Measurements from ENCODE around the gene PABPN1. TPM values are rescaled to one million over a fixed set of nuclear protein-coding genes. Genes with fewer than 3 reads are reported as not detected.

PABPN1 gene
- total and polyA plus RNA-seq, 11 donors, result 23.7 to 102 (median 62.5) TPM

DNA sequence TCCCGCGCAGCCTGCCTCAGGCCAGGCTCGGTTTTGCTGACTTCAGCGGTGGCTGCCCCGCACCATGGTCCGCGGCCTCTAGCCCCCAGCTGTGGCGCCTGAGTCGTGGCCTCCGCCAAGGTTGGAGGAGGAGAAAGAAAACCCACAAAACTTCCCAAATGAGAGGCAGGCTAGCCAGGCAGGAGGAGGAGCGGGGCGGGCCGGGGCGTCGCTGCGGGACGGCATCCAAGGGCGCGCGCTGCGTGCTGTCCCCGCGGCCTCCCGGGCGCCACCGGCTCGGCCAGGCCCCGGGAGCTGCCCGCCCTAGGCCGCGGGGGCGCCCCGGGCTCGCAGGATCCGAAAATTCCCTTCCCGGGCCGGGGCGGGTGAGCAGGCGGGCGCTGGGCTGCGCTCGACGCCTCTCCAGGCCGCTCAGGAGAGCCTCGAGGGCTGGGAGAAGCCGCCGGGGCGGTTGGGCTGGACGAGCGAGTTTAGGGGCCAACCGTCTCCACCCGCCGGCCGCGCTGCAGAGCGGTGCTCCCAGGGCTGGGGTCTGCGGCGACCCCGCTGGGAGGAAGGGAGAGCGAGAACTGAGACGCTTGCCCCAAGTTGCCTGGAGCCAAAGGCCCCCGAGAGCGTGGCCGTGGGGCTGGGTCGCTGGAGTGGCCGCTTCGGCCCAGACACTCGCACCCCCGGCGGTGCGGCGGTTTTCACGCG lies 43.9 kb downstream of the PABPN1 start, which contains the start of gene EFS:
TSS of gene EFS (minus strand) at position 137 of the 696 bp plus-strand sequence. CDS start 147 bp downstream, outside the sequence.
- TF ChIP-seq, protein P1, sequence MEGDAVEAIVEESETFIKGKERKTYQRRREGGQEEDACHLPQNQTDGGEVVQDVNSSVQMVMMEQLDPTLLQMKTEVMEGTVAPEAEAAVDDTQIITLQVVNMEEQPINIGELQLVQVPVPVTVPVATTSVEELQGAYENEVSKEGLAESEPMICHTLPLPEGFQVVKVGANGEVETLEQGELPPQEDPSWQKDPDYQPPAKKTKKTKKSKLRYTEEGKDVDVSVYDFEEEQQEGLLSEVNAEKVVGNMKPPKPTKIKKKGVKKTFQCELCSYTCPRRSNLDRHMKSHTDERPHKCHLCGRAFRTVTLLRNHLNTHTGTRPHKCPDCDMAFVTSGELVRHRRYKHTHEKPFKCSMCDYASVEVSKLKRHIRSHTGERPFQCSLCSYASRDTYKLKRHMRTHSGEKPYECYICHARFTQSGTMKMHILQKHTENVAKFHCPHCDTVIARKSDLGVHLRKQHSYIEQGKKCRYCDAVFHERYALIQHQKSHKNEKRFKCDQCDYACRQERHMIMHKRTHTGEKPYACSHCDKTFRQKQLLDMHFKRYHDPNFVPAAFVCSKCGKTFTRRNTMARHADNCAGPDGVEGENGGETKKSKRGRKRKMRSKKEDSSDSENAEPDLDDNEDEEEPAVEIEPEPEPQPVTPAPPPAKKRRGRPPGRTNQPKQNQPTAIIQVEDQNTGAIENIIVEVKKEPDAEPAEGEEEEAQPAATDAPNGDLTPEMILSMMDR (IDR thresholded peaks at IDR 0.05), result no peak
- no peak for TF ChIP-seq POLR2A (IDR thresholded peaks at IDR 0.05)
- peaks cover 0 to 41% (median 0%) of the 10 kb centered on the region in 9 donors for H3K27me3 ChIP-seq
- peaks cover 0 to 1% (median 0%) of the 10 kb centered on the region in 9 donors for H3K36me3 ChIP-seq
- H3K27ac ChIP-seq, result peak within 1 kb of the TSS; percentile 62 to 96 (median 84)
- WGBS, 4 donors, result 14 to 27% (median 18%) methylated on average over 16 to 74 of the region's 74 CpGs
- H3K9me3 ChIP-seq, result no peaks in the 10 kb centered on the region
- peak within 1 kb of the TSS; percentile 33 to 69 (median 56) for H3K4me3 ChIP-seq
- intact Hi-C loops (cut with DNase I), result no loop called here
- peak; percentile 16 to 68 (median 59) for DNase-seq
- ATAC-seq, result peak in 3 of 4 donors; percentile 43 to 57 (median 48)
- peaks cover 0 to 32% (median 6%) of the 10 kb centered on the region in 12 donors for H3K4me1 ChIP-seq

DNA sequence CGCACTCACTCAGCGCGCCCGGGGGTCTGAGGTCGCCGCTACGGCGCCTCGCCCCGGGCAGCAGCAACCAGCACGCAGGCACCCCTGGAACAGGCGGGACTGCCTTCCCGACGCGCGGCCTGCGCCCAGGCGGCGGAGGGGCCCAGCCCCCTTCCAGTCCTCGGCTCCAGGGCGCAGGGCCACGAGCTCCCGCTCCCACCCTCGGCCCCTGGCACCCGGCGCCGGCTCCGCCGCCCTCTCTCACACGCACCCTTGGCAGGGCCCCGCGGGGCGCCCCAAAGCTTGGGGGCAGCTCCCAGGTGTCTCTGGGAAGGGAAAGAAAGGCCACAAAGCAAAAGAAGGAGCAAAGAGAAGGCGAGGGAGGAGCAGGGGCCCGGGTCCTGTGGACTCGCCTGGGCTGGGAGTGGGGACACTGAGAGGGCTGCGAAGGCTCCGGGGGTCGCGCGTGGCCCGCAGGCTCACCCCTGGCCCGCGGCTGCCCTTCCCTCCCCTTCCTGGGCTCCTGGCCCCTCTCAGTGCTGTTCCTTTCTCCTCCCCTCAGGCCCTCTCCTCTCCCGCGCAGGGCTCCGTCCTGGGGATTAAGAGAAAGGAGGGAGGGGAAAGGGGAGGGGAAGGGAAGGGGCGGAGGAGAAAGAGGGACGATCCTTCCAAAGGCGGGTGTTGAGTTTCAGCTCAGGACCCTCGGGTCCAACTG lies 44.6 kb downstream of the PABPN1 start:
- peak in 1 of 2 donors; percentile 48 for TF ChIP-seq POLR2A (IDR thresholded peaks at IDR 0.05)
- TF ChIP-seq, protein P1 (IDR thresholded peaks at IDR 0.05), result no peak
- intact Hi-C loops (cut with DNase I), result no loop called here
- peak; percentile 45 to 75 (median 62) for ATAC-seq
- Histone ChIP-seq H3K9me3 (no peaks in the 10 kb centered on the region), H3K36me3 (no peaks in the 10 kb centered on the region), H3K27ac (peak overlapping the region; percentile 62 to 96 (median 84)), H3K4me3 (peak overlapping the region; percentile 33 to 69 (median 56)), H3K27me3 (peaks cover 0 to 41% (median 0%) of the 10 kb centered on the region in 9 donors), H3K4me1 (peaks cover 0 to 27% (median 6%) of the 10 kb centered on the region in 12 donors)
- peak in 4 of 5 donors; percentile 53 to 73 (median 64) for DNase-seq
- WGBS, 4 donors, result 2 to 7% (median 3%) methylated on average over 37 to 51 of the region's 51 CpGs

DNA sequence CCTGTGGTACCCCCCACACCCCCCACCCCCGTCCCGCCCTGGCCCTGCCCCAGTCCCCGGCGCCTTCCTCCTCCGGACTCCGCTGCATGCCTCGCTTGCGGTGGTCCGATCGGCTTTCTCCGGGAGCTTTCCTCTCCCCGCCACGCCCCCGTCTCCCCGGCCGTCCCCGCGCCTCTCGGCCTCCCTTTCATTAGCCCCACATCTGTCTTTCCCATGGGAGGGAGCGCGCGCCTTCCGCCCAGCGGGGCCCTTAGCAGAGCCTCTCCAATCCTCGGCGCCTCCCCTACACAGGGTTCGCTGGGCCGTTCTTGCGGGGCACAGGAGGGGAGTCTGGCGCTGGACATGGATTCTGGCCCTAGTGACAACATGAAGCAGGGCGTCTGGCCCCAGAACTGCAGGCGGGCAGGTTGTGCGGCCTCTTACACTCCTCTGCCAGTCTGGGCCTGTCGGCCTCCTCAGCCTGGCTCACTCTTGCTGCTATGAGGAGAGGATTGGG lies 45.2 kb downstream of the PABPN1 start:
- intact Hi-C loops (cut with DNase I), result no loop called here
- WGBS, 4 donors, result 11 to 21% (median 19%) methylated on average over 28 to 34 of the region's 34 CpGs
- DNase-seq (peak; percentile 71 to 86 (median 76)), ATAC-seq (peak; percentile 27 to 63 (median 42))
- Histone ChIP-seq H3K27ac (peak overlapping the region; percentile 35 to 96 (median 84)), H3K27me3 (peaks cover 0 to 41% (median 0%) of the 10 kb centered on the region in 9 donors), H3K4me3 (peak overlapping the region; percentile 33 to 69 (median 56)), H3K36me3 (no peaks in the 10 kb centered on the region), H3K4me1 (peaks cover 0 to 27% (median 6%) of the 10 kb centered on the region in 12 donors), H3K9me3 (no peaks in the 10 kb centered on the region)
- TF ChIP-seq, protein P1 (IDR thresholded peaks at IDR 0.05), result no peak
- TF ChIP-seq POLR2A (IDR thresholded peaks at IDR 0.05), result no peak

Measured in heart left ventricle (tissue), 16 donors.